ENCODE results near the gene DENND1C.
"Not testable (repeated sequence)": the region's sequence is repeated elsewhere in the genome, so short reads cannot be mapped to it uniquely, and the experiment has no call there.

Gene DENND1C

GRCh38 chr19:6510618-6511017, 29.0 kb upstream of the DENND1C start:
- peaks cover 0 to 11% (median 2%) of the 10 kb centered on the region in 10 experiments; a peak in 5 of 20 replicates for H3K4me1 ChIP-seq
- H3K4me2 ChIP-seq = no peak overlapping the region
- no peak overlapping the region for H3K4me3 ChIP-seq
- no peaks in the 10 kb centered on the region for H3K36me3 ChIP-seq
- no peak overlapping the region for H3K27ac ChIP-seq
- TF ChIP-seq Cebpa-rat (IDR thresholded peaks at IDR 0.05) = no peak
- H3K9me3 ChIP-seq (replicated peaks in 1 of 11) = no peaks in the 10 kb centered on the region
- no peaks in the 10 kb centered on the region for H3K27me3 ChIP-seq
- H4K20me1 ChIP-seq = no peaks in the 10 kb centered on the region
- no peak overlapping the region for H3K9ac ChIP-seq

GRCh38 chr19:6509118-6509971, 27.8 kb upstream of the DENND1C start:
- no peaks in the 10 kb centered on the region for H3K9me3 ChIP-seq (replicated peaks in 1 of 11)
- no peak overlapping the region for H3K4me3 ChIP-seq
- 0 out of 22 replicates have a peak overlapping the region, but pooled peaks of 1 of the 11 experiments have one; percentile 5 for H3K9ac ChIP-seq
- TF ChIP-seq Cebpa-rat (IDR thresholded peaks at IDR 0.05) = no peak; a peak in 1 of 22 replicates
- H3K4me1 ChIP-seq = peaks cover 0 to 14% (median 5%) of the 10 kb centered on the region in 10 experiments; a peak in 15 of 20 replicates
- no peaks in the 10 kb centered on the region for H4K20me1 ChIP-seq
- no peaks in the 10 kb centered on the region for H3K27me3 ChIP-seq
- H3K36me3 ChIP-seq = no peaks in the 10 kb centered on the region
- peak overlapping the region in 2 of 11 experiments; percentile 31 to 33; a peak in 3 of 22 replicates for H3K4me2 ChIP-seq
- H3K27ac ChIP-seq = no peak overlapping the region

- H3K4me2 ChIP-seq; H3K36me3 ChIP-seq; H3K4me3 ChIP-seq; H3K9ac ChIP-seq; H3K27me3 ChIP-seq; H4K20me1 ChIP-seq; H3K27ac ChIP-seq; H3K9me3 ChIP-seq (replicated peaks in 1 of 11): not testable (repeated sequence)
- peaks cover 9 to 21% (median 15%) of the 10 kb centered on the region in 10 experiments for H3K4me1 ChIP-seq
These were observed 26.6 kb upstream of the DENND1C start for GRCh38 chr19:6508028-6508771.

- Histone ChIP-seq H4K20me1 (peaks cover 0 to 7% (median 0%) of the 10 kb centered on the region in 11 experiments; a peak in 2 of 22 replicates), H3K4me3 (no peak overlapping the region), H3K36me3 (peaks cover 0 to 6% (median 0%) of the 10 kb centered on the region in 11 experiments; a peak in 3 of 22 replicates), H3K4me1 (peaks cover 29 to 56% (median 47%) of the 10 kb centered on the region in 10 experiments), H3K27ac (peak overlapping the region in 1 of 11 experiments; percentile 70; a peak in 1 of 22 replicates), H3K9me3 (replicated peaks in 1 of 11) (no peaks in the 10 kb centered on the region), H3K4me2 (peak overlapping the region in 9 of 11 experiments; percentile 90 to 99 (median 96); a peak in 14 of 22 replicates), H3K9ac (0 out of 22 replicates have a peak overlapping the region, but pooled peaks of 1 of the 11 experiments have one; percentile 85), H3K27me3 (no peaks in the 10 kb centered on the region)
- no peak for TF ChIP-seq Cebpa-rat (IDR thresholded peaks at IDR 0.05)
These were observed 22.0 kb upstream of the DENND1C start for GRCh38 chr19:6503407-6504201.

GRCh38 chr19:6501740-6502648, 20.4 kb upstream of the DENND1C start, which contains the start of gene TUBB4A:
Gene TUBB4A (minus strand): TSS chr19:6502309. CDS start chr19:6502212, 97 bp downstream.
- TF ChIP-seq Cebpa-rat (IDR thresholded peaks at IDR 0.05) = no peak
- Histone ChIP-seq H3K4me3 (peak within 1 kb of the TSS; percentile 76 to 89 (median 83)), H3K27ac (peak within 1 kb of the TSS; percentile 36 to 76 (median 70); a peak in 21 of 22 replicates), H3K9ac (peak within 1 kb of the TSS; percentile 71 to 85 (median 80)), H3K9me3 (replicated peaks in 1 of 11) (no peaks in the 10 kb centered on the region), H3K36me3 (peaks cover 0 to 12% (median 0%) of the 10 kb centered on the region in 11 experiments; a peak in 6 of 22 replicates), H3K27me3 (no peaks in the 10 kb centered on the region), H3K4me1 (peaks cover 35 to 61% (median 52%) of the 10 kb centered on the region in 10 experiments), H3K4me2 (peak within 1 kb of the TSS; percentile 90 to 99 (median 96)), H4K20me1 (peaks cover 0 to 7% (median 0%) of the 10 kb centered on the region in 11 experiments; a peak in 2 of 22 replicates)

GRCh38 chr19:6500837-6501739, 19.5 kb upstream of the DENND1C start:
- Histone ChIP-seq H3K9ac (peak overlapping the region; percentile 71 to 85 (median 80)), H3K4me1 (peaks cover 35 to 61% (median 52%) of the 10 kb centered on the region in 10 experiments), H3K4me2 (peak overlapping the region; percentile 90 to 99 (median 96)), H3K9me3 (replicated peaks in 1 of 11) (no peaks in the 10 kb centered on the region), H3K36me3 (peaks cover 0 to 12% (median 1%) of the 10 kb centered on the region in 11 experiments; a peak in 12 of 22 replicates), H3K27ac (peak overlapping the region in 8 of 11 experiments; percentile 68 to 76 (median 73); a peak in 15 of 22 replicates), H4K20me1 (peaks cover 0 to 7% (median 0%) of the 10 kb centered on the region in 11 experiments; a peak in 2 of 22 replicates), H3K27me3 (no peaks in the 10 kb centered on the region), H3K4me3 (peak overlapping the region; percentile 76 to 89 (median 83))
- TF ChIP-seq Cebpa-rat (IDR thresholded peaks at IDR 0.05) = no peak

Measured in BLaER1 treated with 17β-estradiol and CSF1 and Interleukin-3, amounts not matched to agents 10 nM and 100 nM (cell line).